Loucy (cell line): ENCODE results near the gene CCDC69.

Source experiments
- H2AFZ ChIP-seq: fragments of 200-600 bp; sonication (generic); 2 replicates; pipeline ENCODE4 v1.6.0; 2016; ENCODE audit warnings: antibody characterized with exemption, mild to moderate bottlenecking, low read length, moderate library complexity
- H3F3A ChIP-seq: fragments of 200-600 bp; 2 replicates; pipeline ENCODE4 v1.6.0; 2016; ENCODE audit warnings: antibody characterized with exemption, low read depth, mild to moderate bottlenecking
- H3K27me3 ChIP-seq: fragments of 200-600 bp; sonication (generic); 2 replicates; pipeline ENCODE4 v1.6.1; 2014; ENCODE audit warnings: low read length, mild to moderate bottlenecking; ENCODE audit not compliant: insufficient read depth, poor library complexity, severe bottlenecking
- H3K36me3 ChIP-seq: fragments of 200-600 bp; sonication (generic); 2 replicates; pipeline ENCODE4 v1.6.1; 2016; ENCODE audit warnings: low read length; ENCODE audit not compliant: insufficient read depth
- H3K4me1 ChIP-seq: fragments of 200-600 bp; sonication (generic); 2 replicates; pipeline ENCODE4 v1.5.1; 2014; ENCODE audit warnings: low read length, mild to moderate bottlenecking; ENCODE audit not compliant: insufficient read depth, poor library complexity, severe bottlenecking
- H3K4me2 ChIP-seq: fragments of 200-600 bp; sonication (generic); 2 replicates; pipeline ENCODE4 v1.6.0; 2014; ENCODE audit warnings: antibody characterized with exemption, low read length, low read depth, mild to moderate bottlenecking; ENCODE audit not compliant: poor library complexity, severe bottlenecking
- H3K4me3 ChIP-seq: fragments of 200-600 bp; sonication (generic); 2 replicates; pipeline ENCODE4 v1.5.1; 2014; ENCODE audit warnings: low read length, mild to moderate bottlenecking, mixed read lengths; ENCODE audit not compliant: poor library complexity, severe bottlenecking
- H3K79me2 ChIP-seq: fragments of 200-600 bp; sonication (generic); 2 replicates; pipeline ENCODE4 v1.6.1; 2014; ENCODE audit warnings: low read length; ENCODE audit not compliant: insufficient read depth
- H3K9ac ChIP-seq: fragments of 200-600 bp; sonication (generic); 2 replicates; pipeline ENCODE4 v1.6.0; 2014; ENCODE audit warnings: mild to moderate bottlenecking, low read depth, low read length, moderate library complexity; ENCODE audit not compliant: poor library complexity, severe bottlenecking
- H3K9me2 ChIP-seq: fragments of 200-600 bp; sonication (generic); replicated peaks from 2 replicates; pipeline ENCODE4 v1.6.1; 2016; ENCODE audit warnings: low read depth, low read length, mixed read lengths
- H3K9me3 ChIP-seq: fragments of 200-600 bp; sonication (generic); 2 replicates; pipeline ENCODE4 v1.6.1; 2014; ENCODE audit warnings: mild to moderate bottlenecking, antibody characterized with exemption, low read length, low read depth; ENCODE audit not compliant: insufficient read depth
- H4K20me1 ChIP-seq: fragments of 200-600 bp; sonication (generic); 2 replicates; pipeline ENCODE4 v1.6.0; 2014; ENCODE audit warnings: antibody characterized with exemption, low read length, mild to moderate bottlenecking; ENCODE audit not compliant: insufficient read depth, poor library complexity, severe bottlenecking
- EZH2phosphoT487 ChIP-seq: fragments of 200-600 bp; IDR thresholded peaks from 2 replicates; pipeline ENCODE4 v1.6.1; 2018; ENCODE audit warnings: antibody characterized with exemption, mild to moderate bottlenecking, moderate library complexity, borderline replicate concordance
- TF ChIP-seq, protein P1 (sequence below): fragments of 200-600 bp; sonication (generic); conservative IDR thresholded peaks from 2 replicates; pipeline ENCODE4 v1.5.1; 2014; ENCODE audit warnings: mild to moderate bottlenecking, antibody characterized with exemption, low read length

Gene CCDC69

DNA sequence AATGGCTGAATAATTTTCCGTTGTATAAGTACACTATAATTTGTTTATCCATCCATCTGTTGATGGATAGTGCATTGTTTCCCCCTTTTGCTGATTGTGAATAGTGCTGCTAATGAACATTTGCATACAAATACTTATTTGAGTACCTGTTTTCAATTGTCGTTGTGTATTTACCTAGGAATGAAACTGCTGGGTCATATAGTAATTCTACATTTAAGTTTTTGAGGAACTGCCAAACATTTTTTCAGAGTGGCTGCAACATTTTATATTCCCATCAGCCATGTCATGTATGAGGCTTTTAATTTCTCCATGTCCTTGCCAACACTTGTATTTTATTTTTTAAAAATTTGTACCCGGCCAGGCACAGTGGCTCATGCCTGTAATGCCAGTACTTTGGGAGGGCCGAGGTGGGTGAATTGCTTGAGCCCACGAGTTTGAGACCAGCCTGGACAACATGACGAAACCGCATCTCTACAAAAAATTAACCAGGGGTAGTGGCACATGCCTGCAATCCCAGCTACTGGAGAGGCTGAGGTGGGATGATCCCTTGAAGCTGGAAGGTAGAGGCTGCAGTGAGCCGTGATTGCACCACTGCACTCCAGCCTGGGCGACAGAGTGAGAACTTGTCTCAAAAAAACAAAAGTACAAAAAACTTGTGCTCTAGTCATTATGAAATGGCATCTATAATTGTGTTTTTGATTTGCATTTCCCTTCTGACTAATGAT is 64.1 kb downstream of the CCDC69 start:
- H3K4me3 ChIP-seq, result no peak overlapping the region
- no peaks in the 10 kb centered on the region for H3K27me3 ChIP-seq
- no peaks in the 10 kb centered on the region for H3F3A ChIP-seq
- TF ChIP-seq, protein P1, sequence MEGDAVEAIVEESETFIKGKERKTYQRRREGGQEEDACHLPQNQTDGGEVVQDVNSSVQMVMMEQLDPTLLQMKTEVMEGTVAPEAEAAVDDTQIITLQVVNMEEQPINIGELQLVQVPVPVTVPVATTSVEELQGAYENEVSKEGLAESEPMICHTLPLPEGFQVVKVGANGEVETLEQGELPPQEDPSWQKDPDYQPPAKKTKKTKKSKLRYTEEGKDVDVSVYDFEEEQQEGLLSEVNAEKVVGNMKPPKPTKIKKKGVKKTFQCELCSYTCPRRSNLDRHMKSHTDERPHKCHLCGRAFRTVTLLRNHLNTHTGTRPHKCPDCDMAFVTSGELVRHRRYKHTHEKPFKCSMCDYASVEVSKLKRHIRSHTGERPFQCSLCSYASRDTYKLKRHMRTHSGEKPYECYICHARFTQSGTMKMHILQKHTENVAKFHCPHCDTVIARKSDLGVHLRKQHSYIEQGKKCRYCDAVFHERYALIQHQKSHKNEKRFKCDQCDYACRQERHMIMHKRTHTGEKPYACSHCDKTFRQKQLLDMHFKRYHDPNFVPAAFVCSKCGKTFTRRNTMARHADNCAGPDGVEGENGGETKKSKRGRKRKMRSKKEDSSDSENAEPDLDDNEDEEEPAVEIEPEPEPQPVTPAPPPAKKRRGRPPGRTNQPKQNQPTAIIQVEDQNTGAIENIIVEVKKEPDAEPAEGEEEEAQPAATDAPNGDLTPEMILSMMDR, result no peak
- no peak for TF ChIP-seq EZH2phosphoT487
- no peaks in the 10 kb centered on the region for H3K9me3 ChIP-seq
- H3K9me2 ChIP-seq, result no peaks in the 10 kb centered on the region
- no peak overlapping the region for H2AFZ ChIP-seq
- H3K4me2 ChIP-seq, result no peak overlapping the region
- H4K20me1 ChIP-seq, result peaks cover 9% of the 10 kb centered on the region
- H3K4me1 ChIP-seq, result peaks cover 30% of the 10 kb centered on the region
- H3K9ac ChIP-seq, result no peak overlapping the region
- H3K79me2 ChIP-seq, result peaks cover 40% of the 10 kb centered on the region
- no peaks in the 10 kb centered on the region for H3K36me3 ChIP-seq

DNA sequence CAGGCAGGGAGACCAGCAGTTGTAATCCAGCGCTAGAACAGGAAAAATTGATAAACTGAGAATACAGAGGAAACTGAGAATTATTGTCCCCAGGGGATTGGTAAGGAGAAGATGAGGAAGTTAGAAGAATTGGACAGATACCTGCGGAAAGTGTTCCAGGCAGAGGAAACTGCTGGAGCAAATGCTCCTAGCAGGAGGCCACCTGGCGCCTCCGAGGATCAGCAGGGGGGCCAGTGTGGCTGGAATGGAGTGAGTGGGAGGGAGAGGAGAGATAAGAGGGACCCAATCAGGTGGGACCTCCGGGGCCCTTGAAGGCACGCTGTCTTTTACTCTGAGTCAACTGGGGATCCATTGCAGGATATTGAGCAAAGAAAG is 65.6 kb downstream of the CCDC69 start:
- Histone ChIP-seq H3K36me3 (no peaks in the 10 kb centered on the region), H2AFZ (peak overlapping the region; percentile 84), H3K4me2 (peak overlapping the region; percentile 98), H3K9me2 (no peaks in the 10 kb centered on the region), H4K20me1 (peaks cover 24% of the 10 kb centered on the region), H3K4me1 (peaks cover 45% of the 10 kb centered on the region), H3K9ac (peak overlapping the region; percentile 90), H3K4me3 (peak overlapping the region; percentile 95), H3K79me2 (peaks cover 55% of the 10 kb centered on the region), H3K27me3 (no peaks in the 10 kb centered on the region), H3K9me3 (no peaks in the 10 kb centered on the region), H3F3A (no peaks in the 10 kb centered on the region)
- TF ChIP-seq, protein P1, result no peak
- TF ChIP-seq EZH2phosphoT487, result no peak

DNA sequence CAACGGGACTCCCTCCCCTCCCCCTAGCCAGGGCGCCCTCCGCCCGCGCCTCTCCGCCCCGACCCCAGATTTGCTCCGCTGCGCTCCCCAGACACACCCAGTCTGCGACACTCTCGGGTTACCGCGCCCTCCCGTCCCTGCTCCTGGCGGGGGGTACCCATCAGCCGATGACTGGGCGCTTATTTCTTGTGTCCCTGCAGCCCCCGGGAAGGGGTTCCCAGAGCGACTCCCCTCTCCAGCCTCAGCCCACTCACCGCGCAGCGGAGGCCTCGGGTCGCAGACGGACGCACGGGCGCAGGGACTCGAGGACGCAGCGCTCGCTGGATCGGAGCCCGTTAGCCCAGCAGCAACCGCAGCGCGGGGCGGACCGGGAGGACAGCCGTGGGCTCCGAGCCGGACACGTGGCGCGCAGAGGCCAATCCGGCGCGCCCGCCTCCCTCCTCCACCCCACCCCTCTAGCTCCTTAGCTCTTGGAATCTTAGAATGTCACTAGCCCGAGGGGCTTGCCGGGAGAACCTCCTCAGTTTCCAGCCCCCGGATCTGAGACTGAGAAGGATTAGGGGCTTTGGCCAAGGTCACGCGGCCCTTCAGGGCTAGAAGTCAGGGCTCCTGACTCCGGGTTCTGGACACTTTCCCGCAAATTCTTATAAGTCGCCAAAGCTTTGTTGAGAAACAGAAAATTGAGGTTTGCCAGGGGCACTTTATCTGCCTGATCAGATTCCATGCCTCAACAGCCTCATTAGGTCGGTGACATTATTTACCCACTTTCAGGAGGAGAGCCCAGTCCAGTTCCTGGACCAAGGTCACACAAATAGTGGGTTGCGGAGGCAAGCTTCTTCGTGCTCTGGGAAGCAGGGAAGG is 66.2 kb downstream of the CCDC69 start, which contains the start of gene ANXA6:
ANXA6 (minus strand) TSS at position 354 of the 861 bp plus-strand sequence. CDS start 9,878 bp downstream, outside the sequence.
- peaks cover 51% of the 10 kb centered on the region for H3K4me1 ChIP-seq
- H2AFZ ChIP-seq, result peak within 1 kb of the TSS; percentile 84

More for the DNA sequence above, 66.2 kb downstream of the CCDC69 start, which contains the start of gene ANXA6:
- H3K9ac ChIP-seq, result peak within 1 kb of the TSS; percentile 90
- peak within 1 kb of the TSS; percentile 98 for H3K4me2 ChIP-seq
- no peaks in the 10 kb centered on the region for H3F3A ChIP-seq
- no peaks in the 10 kb centered on the region for H3K9me2 ChIP-seq
- H3K9me3 ChIP-seq, result no peaks in the 10 kb centered on the region
- H3K79me2 ChIP-seq, result peaks cover 61% of the 10 kb centered on the region
- no peak for TF ChIP-seq EZH2phosphoT487
- TF ChIP-seq, protein P1, result no peak
- H3K4me3 ChIP-seq, result peak within 1 kb of the TSS; percentile 95
- peaks cover 25% of the 10 kb centered on the region for H4K20me1 ChIP-seq
- no peaks in the 10 kb centered on the region for H3K27me3 ChIP-seq
- H3K36me3 ChIP-seq, result no peaks in the 10 kb centered on the region
